GM12892 (cell line): ENCODE data around the gene CFDP1.
A peak's percentile ranks its signal among the peaks of the same experiment; 100 is the strongest.

ENCODE experiments used
- DNase-seq: peaks from one replicate; pipeline ENCODE4 v3.0.0; 2011; ENCODE audit not compliant: insufficient read length
- FAIRE-seq: peaks from 2 replicates; lab custom pipeline; 2011; peaks lifted over from hg19 to GRCh38; lab: Jason Lieb, UNC
- POLR2A ChIP-seq: IDR thresholded peaks from 2 replicates; pipeline ENCODE4 v1.6.1; 2011; ENCODE audit warnings: low read depth, low read length, control low read depth
- POLR2AphosphoS5 ChIP-seq: IDR thresholded peaks from 2 replicates; pipeline ENCODE4 v1.6.1; 2011; ENCODE audit warnings: low read depth, low read length, control low read depth
- TAF1 ChIP-seq: IDR thresholded peaks from 2 replicates; pipeline ENCODE4 v1.6.1; 2011; ENCODE audit warnings: low read depth, mild to moderate bottlenecking, control low read depth, low read length, borderline replicate concordance

Gene CFDP1

GRCh38 chr16:75264999-75265910, 168.0 kb downstream of the CFDP1 start:
- peak; percentile 69 for DNase-seq
- FAIRE-seq = no peak
- TF ChIP-seq TAF1 = no peak
- TF ChIP-seq POLR2AphosphoS5 = no peak
- no peak for TF ChIP-seq POLR2A

DNA sequence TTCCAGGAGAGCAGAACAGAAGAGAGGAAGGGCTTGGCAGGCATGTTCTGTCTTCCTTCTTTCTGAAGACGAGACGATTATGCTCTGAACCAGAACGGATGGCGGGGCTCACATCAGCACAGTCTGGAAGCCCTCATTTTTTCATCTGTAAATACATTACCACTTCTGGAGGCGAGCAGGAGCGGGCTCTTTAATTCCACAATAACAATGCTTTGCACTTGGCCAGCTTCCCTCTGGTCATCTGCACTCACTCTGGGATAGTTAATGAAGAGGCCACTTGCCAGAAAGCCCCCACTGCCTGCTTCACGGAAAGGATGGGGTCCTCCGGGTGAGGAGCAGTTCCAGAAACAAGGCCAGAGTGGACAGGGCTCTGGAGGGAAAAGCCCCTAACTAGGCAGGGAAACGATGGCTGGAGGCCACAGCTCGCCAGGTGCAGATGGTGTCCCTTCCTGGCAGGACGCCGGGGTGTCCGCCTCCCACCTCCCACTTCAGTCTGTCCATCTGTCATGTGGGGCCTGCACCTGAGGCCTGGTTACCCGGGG, 168.8 kb downstream of the CFDP1 start:
- TF ChIP-seq TAF1 (no peak), POLR2A (no peak), POLR2AphosphoS5 (no peak)
- FAIRE-seq = no peak
- no peak for DNase-seq

DNA sequence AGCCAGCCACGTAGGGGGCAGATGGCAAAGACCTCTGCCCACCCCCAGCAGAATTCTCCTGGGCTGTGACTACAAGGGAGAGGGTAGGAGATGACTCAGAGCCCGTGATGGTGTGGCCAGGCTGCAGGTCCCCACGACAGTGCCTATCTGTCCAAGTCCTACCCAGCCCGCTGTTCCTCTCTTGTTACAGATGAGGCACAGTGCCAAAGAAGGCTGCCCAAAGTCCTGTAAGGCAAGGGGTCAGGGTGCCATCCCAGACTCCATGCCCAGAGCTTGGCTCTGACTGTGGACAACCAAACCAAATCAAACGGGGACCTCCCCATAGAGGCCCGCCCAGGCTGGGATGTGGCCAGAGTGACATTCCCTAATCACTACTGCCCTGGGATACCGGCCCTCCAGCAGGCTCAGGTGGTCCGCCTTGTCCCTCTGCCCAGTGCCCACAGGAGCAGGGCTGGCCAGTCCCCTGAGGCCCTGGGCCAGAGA, 169.3 kb downstream of the CFDP1 start:
- FAIRE-seq (no peak), DNase-seq (no peak)
- TF ChIP-seq POLR2AphosphoS5 (no peak), TAF1 (no peak), POLR2A (no peak)

GRCh38 chr16:75263291-75263962, 169.9 kb downstream of the CFDP1 start:
- FAIRE-seq (no peak), DNase-seq (no peak)
- TF ChIP-seq POLR2AphosphoS5 = no peak
- no peak for TF ChIP-seq POLR2A
- no peak for TF ChIP-seq TAF1

GRCh38 chr16:75262800-75263127, 170.5 kb downstream of the CFDP1 start:
- DNase-seq (no peak), FAIRE-seq (no peak)
- TF ChIP-seq POLR2AphosphoS5 = no peak

GRCh38 chr16:75262104-75262799, 171.1 kb downstream of the CFDP1 start:
- TF ChIP-seq TAF1 (no peak), POLR2A (no peak), POLR2AphosphoS5 (no peak)
- no peak for FAIRE-seq

DNA sequence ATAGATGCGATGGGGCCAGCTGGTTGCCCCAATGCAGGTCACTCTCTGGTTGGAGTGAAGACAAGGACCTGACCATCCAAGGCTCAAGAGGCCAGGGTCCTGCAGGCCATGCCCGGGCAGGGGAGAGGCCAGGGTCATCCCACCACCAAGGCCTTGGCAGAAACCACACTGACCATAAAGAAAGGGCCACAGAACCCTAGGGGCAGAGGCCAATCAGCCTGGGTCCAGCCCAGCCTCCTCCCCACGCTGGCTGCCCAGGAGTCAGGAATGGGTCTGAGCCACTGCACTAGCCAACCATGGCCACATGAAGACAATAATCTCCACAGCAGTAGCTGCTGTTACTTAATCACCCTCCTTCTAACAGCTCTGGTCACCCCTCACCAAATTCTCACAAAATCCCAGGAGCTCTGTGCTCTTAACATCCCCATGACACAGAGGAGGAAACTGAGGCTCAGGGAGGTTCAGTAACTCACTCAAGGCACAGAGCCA, 171.7 kb downstream of the CFDP1 start:
- TF ChIP-seq POLR2AphosphoS5 = no peak
- TF ChIP-seq POLR2A = no peak
- no peak for TF ChIP-seq TAF1
- DNase-seq (no peak), FAIRE-seq (no peak)

More at GRCh38 chr16:75262104-75262799, 171.1 kb downstream of the CFDP1 start:
- no peak for DNase-seq

DNA sequence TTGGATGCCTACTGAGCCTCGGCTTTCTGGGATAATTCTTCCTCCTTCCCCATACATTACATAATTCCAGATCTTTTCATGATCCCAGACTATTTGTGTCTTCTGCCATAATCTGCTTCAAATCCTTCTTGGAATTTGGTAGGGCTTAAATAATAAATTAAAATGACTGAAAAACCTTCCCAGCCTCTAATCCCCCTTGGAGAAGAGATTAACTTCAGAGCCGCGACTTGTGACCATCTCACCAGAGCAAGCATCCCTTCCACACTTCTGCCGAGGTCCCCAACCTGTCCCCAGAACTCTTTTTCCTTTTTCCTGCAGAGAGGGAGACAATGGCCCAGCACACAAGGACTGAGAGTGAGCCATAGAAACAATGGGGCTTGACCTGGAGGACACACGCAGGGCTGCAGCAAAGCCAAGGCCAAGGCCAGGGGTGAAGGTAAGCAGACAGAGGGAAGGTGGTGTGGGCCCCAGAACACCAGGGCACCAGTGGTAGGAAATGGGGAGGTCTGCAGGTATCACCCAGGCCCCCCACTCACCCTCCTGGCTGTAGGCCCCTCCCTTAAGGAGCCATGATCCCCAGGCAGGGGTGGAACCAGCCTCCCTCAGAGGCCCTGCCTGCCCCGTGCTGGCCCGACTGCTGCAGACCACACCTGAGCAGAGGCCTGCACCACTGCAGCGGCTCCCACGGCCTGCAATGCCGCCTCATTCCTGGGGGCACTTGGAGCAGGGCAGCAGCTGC, 172.3 kb downstream of the CFDP1 start:
- TF ChIP-seq TAF1 (no peak), POLR2AphosphoS5 (no peak), POLR2A (no peak)
- FAIRE-seq = no peak

GRCh38 chr16:75258807-75259141, 174.5 kb downstream of the CFDP1 start:
- FAIRE-seq (no peak), DNase-seq (no peak)
- TF ChIP-seq POLR2AphosphoS5 (no peak), POLR2A (no peak), TAF1 (no peak)

More for the DNA sequence above, 172.3 kb downstream of the CFDP1 start:
- no peak for DNase-seq
